Glutamatergic neuron (in vitro differentiated cells): ENCODE data around the gene DCLK2. TPM values are rescaled to one million over a fixed set of nuclear protein-coding genes. Genes with fewer than 3 reads are reported as not detected.

Experiments used
- DNase-seq: peaks from one replicate; pipeline ENCODE4 v3.0.0; 2022
- H3K27ac Mint-ChIP-seq: one replicate; pipeline ENCODE4 v1.8.0; 2020; ENCODE audit warnings: mild to moderate bottlenecking, mixed read lengths, inconsistent platforms; ENCODE audit not compliant: unreplicated experiment
- H3K27me3 Mint-ChIP-seq: one replicate; pipeline ENCODE4 v1.8.0; 2020; ENCODE audit warnings: mild to moderate bottlenecking, moderate library complexity, mixed read lengths, inconsistent platforms; ENCODE audit not compliant: unreplicated experiment
- H3K36me3 Mint-ChIP-seq: one replicate; pipeline ENCODE4 v1.8.0; 2020; ENCODE audit warnings: mild to moderate bottlenecking, mixed read lengths, inconsistent platforms; ENCODE audit not compliant: unreplicated experiment
- H3K4me1 Mint-ChIP-seq: one replicate; pipeline ENCODE4 v1.8.0; 2020; ENCODE audit warnings: mild to moderate bottlenecking, low read depth, mixed read lengths, inconsistent platforms; ENCODE audit not compliant: unreplicated experiment
- H3K4me3 Mint-ChIP-seq: one replicate; pipeline ENCODE4 v1.8.0; 2020; ENCODE audit warnings: mild to moderate bottlenecking, mixed read lengths, inconsistent platforms; ENCODE audit not compliant: unreplicated experiment
- H3K9me3 Mint-ChIP-seq: one replicate; pipeline ENCODE4 v1.8.0; 2020; ENCODE audit warnings: mild to moderate bottlenecking, moderate library complexity, mixed read lengths, inconsistent platforms; ENCODE audit not compliant: unreplicated experiment
- CTCF ChIP-seq: fragments of 200-600 bp; sonication (generic); IDR thresholded peaks from one replicate; pipeline ENCODE4 v1.5.0; 2021; ENCODE audit not compliant: partially characterized antibody, unreplicated experiment
- total RNA-seq: library from RNA; stranded (reverse); fragmentation: NEBNext Ultra II Directional; extraction: Animal tissue kit (Norgen Biotek cat#: 25700); gene quantifications from one replicate; pipeline ENCODE4 v1.2.1, GENCODE V29; 2021; ENCODE audit not compliant: unreplicated experiment

The DCLK2 gene
- total RNA-seq, 1 donor from 2014 or later: 36.8 TPM

- H3K4me1 Mint-ChIP-seq: no peaks in the 10 kb centered on the region
- no peak for TF ChIP-seq CTCF
- H3K27me3 Mint-ChIP-seq: no peaks in the 10 kb centered on the region
- H3K36me3 Mint-ChIP-seq: no peaks in the 10 kb centered on the region
- DNase-seq: no peak
- H3K27ac Mint-ChIP-seq: no peak overlapping the region
- no peaks in the 10 kb centered on the region for H3K9me3 Mint-ChIP-seq
- no peak overlapping the region for H3K4me3 Mint-ChIP-seq
Observed at GRCh38 chr4:150094676-150095075, 16.4 kb downstream of the DCLK2 start.

- Mint-ChIP-seq H3K9me3 (no peaks in the 10 kb centered on the region), H3K36me3 (no peaks in the 10 kb centered on the region), H3K4me1 (no peaks in the 10 kb centered on the region), H3K27ac (no peak overlapping the region), H3K4me3 (no peak overlapping the region), H3K27me3 (no peaks in the 10 kb centered on the region)
- DNase-seq: no peak
- no peak for TF ChIP-seq CTCF
Observed at GRCh38 chr4:150096625-150097024, 18.4 kb downstream of the DCLK2 start.

GRCh38 chr4:150098214-150098613, 20.0 kb downstream of the DCLK2 start:
- Mint-ChIP-seq H3K4me1 (no peaks in the 10 kb centered on the region), H3K27me3 (no peaks in the 10 kb centered on the region), H3K4me3 (no peak overlapping the region), H3K9me3 (no peaks in the 10 kb centered on the region), H3K36me3 (no peaks in the 10 kb centered on the region), H3K27ac (no peak overlapping the region)
- DNase-seq: no peak
- no peak for TF ChIP-seq CTCF

- Mint-ChIP-seq H3K9me3 (no peaks in the 10 kb centered on the region), H3K36me3 (no peaks in the 10 kb centered on the region), H3K27ac (no peak overlapping the region), H3K4me1 (no peaks in the 10 kb centered on the region), H3K27me3 (no peaks in the 10 kb centered on the region), H3K4me3 (no peak overlapping the region)
- TF ChIP-seq CTCF: no peak
- no peak for DNase-seq
Observed at GRCh38 chr4:150104404-150105027, 26.3 kb downstream of the DCLK2 start.

GRCh38 chr4:150106886-150107285, 28.6 kb downstream of the DCLK2 start:
- Mint-ChIP-seq H3K9me3 (no peaks in the 10 kb centered on the region), H3K4me3 (no peak overlapping the region), H3K27me3 (no peaks in the 10 kb centered on the region), H3K4me1 (no peaks in the 10 kb centered on the region), H3K27ac (no peak overlapping the region), H3K36me3 (no peaks in the 10 kb centered on the region)
- no peak for TF ChIP-seq CTCF
- no peak for DNase-seq
